Hepatocyte (in vitro differentiated cells): Measurements from ENCODE around the gene PIGS. TPM values are rescaled to one million over a fixed set of nuclear protein-coding genes. Genes with fewer than 3 reads are reported as not detected.

Experiments used
- DNase-seq: peaks from one replicate; pipeline ENCODE4 v3.0.0-alpha.2; 2016; ENCODE audit warnings: low spot score
- H2AFZ ChIP-seq: fragments of 200-600 bp; sonication (generic); 2 replicates; pipeline ENCODE4 v1.6.0; 2016; ENCODE audit warnings: antibody characterized with exemption, mild to moderate bottlenecking
- H3K27ac ChIP-seq: fragments of 200-600 bp; sonication (generic); 2 replicates; pipeline ENCODE4 v1.5.1; 2016; ENCODE audit warnings: mild to moderate bottlenecking
- H3K27me3 ChIP-seq: fragments of 200-600 bp; sonication (generic); 2 replicates; pipeline ENCODE4 v1.6.1; 2016
- H3K36me3 ChIP-seq: fragments of 200-600 bp; sonication (generic); replicated peaks from 2 replicates; pipeline ENCODE4 v1.5.1; 2016; ENCODE audit warnings: low read depth; ENCODE audit not compliant: insufficient read depth
- H3K4me1 ChIP-seq: fragments of 200-600 bp; sonication (generic); 2 replicates; pipeline ENCODE4 v1.5.1; 2016; ENCODE audit warnings: mild to moderate bottlenecking, moderate library complexity; ENCODE audit not compliant: insufficient read depth
- H3K4me2 ChIP-seq: fragments of 200-600 bp; sonication (generic); 2 replicates; pipeline ENCODE4 v1.6.0; 2016
- H3K4me3 ChIP-seq: fragments of 200-600 bp; sonication (generic); 2 replicates; pipeline ENCODE4 v1.5.1; 2016; ENCODE audit warnings: mild to moderate bottlenecking
- H3K79me2 ChIP-seq: fragments of 200-600 bp; sonication (generic); 2 replicates; pipeline ENCODE4 v1.6.0; 2017; ENCODE audit warnings: mild to moderate bottlenecking
- H3K9me2 ChIP-seq: fragments of 200-600 bp; sonication (generic); replicated peaks from 2 replicates; pipeline ENCODE4 v1.6.0; 2017; ENCODE audit warnings: mild to moderate bottlenecking; ENCODE audit not compliant: insufficient read depth
- H3K9me3 ChIP-seq: fragments of 200-600 bp; sonication (generic); 2 replicates; pipeline ENCODE4 v1.5.1; 2016; ENCODE audit warnings: low read depth, mild to moderate bottlenecking
- H4K20me1 ChIP-seq: fragments of 200-600 bp; sonication (generic); 2 replicates; pipeline ENCODE4 v1.6.0; 2016; ENCODE audit warnings: mild to moderate bottlenecking; ENCODE audit not compliant: insufficient read depth, poor library complexity, severe bottlenecking
- CTCF ChIP-seq: fragments of 200-600 bp; sonication (generic); IDR thresholded peaks from 2 replicates; pipeline ENCODE4 v1.5.1; 2016; ENCODE audit warnings: antibody characterized with exemption, mild to moderate bottlenecking; ENCODE audit not compliant: poor library complexity
- EZH2 ChIP-seq: fragments of 200-600 bp; sonication (generic); IDR thresholded peaks from 2 replicates; pipeline ENCODE4 v1.6.1; 2016; ENCODE audit warnings: antibody characterized with exemption, mild to moderate bottlenecking, borderline replicate concordance
- EZH2phosphoT487 ChIP-seq: fragments of 200-600 bp; sonication (generic); IDR thresholded peaks from one replicate; pipeline ENCODE4 v1.6.1; 2018; ENCODE audit warnings: antibody characterized with exemption, mild to moderate bottlenecking, low read depth, moderate library complexity; ENCODE audit not compliant: unreplicated experiment, severe bottlenecking
- WGBS: methylation state at CpG from one replicate; pipeline ENCODE4 v1.1.6; 2016; ENCODE audit warnings: low lambda C conversion rate; ENCODE audit errors: missing lambda C conversion rate; 5-methylcytosine and 5-hydroxymethylcytosine counted together
- polyA plus RNA-seq: library from polyadenylated mRNA; unstranded; fragments of >200 nt; fragmentation: Nextera tagmentation; extraction: Ambion mirVana; gene quantifications from 2 replicates; pipeline ENCODE4 v1.2.1, GENCODE V29; 2016
- total RNA-seq: library from RNA; depleted of rRNA; stranded (reverse); fragments of >200 nt; gene quantifications from 2 replicates; pipeline ENCODE4 v1.2.3, GENCODE V29; 2014

PIGS gene
- 39.5 and 59.1 TPM in 2 replicates for total RNA-seq
- 65.4 and 78.2 TPM in 2 replicates for polyA plus RNA-seq

- no peak for TF ChIP-seq EZH2
- no peak for TF ChIP-seq CTCF
- TF ChIP-seq EZH2phosphoT487, result no peak
- peaks cover 36% of the 10 kb centered on the region for H3K79me2 ChIP-seq
- peak within 1 kb of the TSS; percentile 81 for H3K4me2 ChIP-seq
- no peaks in the 10 kb centered on the region for H3K36me3 ChIP-seq
- WGBS, result 3% methylated on average over 39 of the region's 49 CpGs
- H3K27me3 ChIP-seq, result no peaks in the 10 kb centered on the region
- no peaks in the 10 kb centered on the region for H3K9me3 ChIP-seq
- H3K4me3 ChIP-seq, result peak within 1 kb of the TSS; percentile 61
- H3K4me1 ChIP-seq, result peaks cover 12% of the 10 kb centered on the region
- peak; percentile 96 for DNase-seq
- H4K20me1 ChIP-seq, result no peaks in the 10 kb centered on the region
- H2AFZ ChIP-seq, result peak within 1 kb of the TSS; percentile 83
- H3K9me2 ChIP-seq, result no peaks in the 10 kb centered on the region
- peak within 1 kb of the TSS; percentile 70 for H3K27ac ChIP-seq
Observed at GRCh38 chr17:28571361-28572122, at the start of gene PIGS. TSS of gene PIGS (minus strand) at chr17:28571524. CDS start at chr17:28571496, 28 bp downstream.

GRCh38 chr17:28620010-28620409, 48.7 kb upstream of the PIGS start:
- no peaks in the 10 kb centered on the region for H4K20me1 ChIP-seq
- H3K9me2 ChIP-seq, result no peaks in the 10 kb centered on the region
- no peak overlapping the region for H2AFZ ChIP-seq
- TF ChIP-seq CTCF (no peak), EZH2 (no peak), EZH2phosphoT487 (no peak)
- no peaks in the 10 kb centered on the region for H3K36me3 ChIP-seq
- no peaks in the 10 kb centered on the region for H3K27me3 ChIP-seq
- WGBS, result 92% methylated on average over 2 of the region's 2 CpGs
- no peak overlapping the region for H3K27ac ChIP-seq
- no peaks in the 10 kb centered on the region for H3K9me3 ChIP-seq
- no peak for DNase-seq
- no peaks in the 10 kb centered on the region for H3K4me1 ChIP-seq
- H3K4me3 ChIP-seq, result no peak overlapping the region
- H3K4me2 ChIP-seq, result no peak overlapping the region
- H3K79me2 ChIP-seq, result no peaks in the 10 kb centered on the region

- TF ChIP-seq CTCF (no peak), EZH2 (no peak), EZH2phosphoT487 (no peak)
- no peak for DNase-seq
- Histone ChIP-seq H3K36me3 (no peaks in the 10 kb centered on the region), H3K27me3 (no peaks in the 10 kb centered on the region), H3K9me3 (no peaks in the 10 kb centered on the region), H3K79me2 (no peaks in the 10 kb centered on the region), H3K4me2 (no peak overlapping the region), H4K20me1 (no peaks in the 10 kb centered on the region), H2AFZ (no peak overlapping the region), H3K27ac (no peak overlapping the region), H3K9me2 (no peaks in the 10 kb centered on the region), H3K4me3 (no peak overlapping the region), H3K4me1 (no peaks in the 10 kb centered on the region)
- 93% methylated on average over 3 of the region's 3 CpGs for WGBS
Observed at GRCh38 chr17:28618464-28618863, 47.1 kb upstream of the PIGS start.
